ENCODE results near the gene PRKG1. TPM values are rescaled to one million over a fixed set of nuclear protein-coding genes. Genes with fewer than 3 reads are reported as not detected.

The PRKG1 gene
- total RNA-seq, 1 experiment from 2014 or later, result 10.4 TPM

GRCh38 chr10:51344371-51344770 is 270.1 kb downstream of the PRKG1 start:
- H3K23me2 ChIP-seq (ENCODE audit: insufficient read length, low read depth, low read length, poor library complexity, severe bottlenecking), result no peaks in the 10 kb centered on the region
- H3K27me3 ChIP-seq (ENCODE audit: insufficient read depth, low read length), result no peaks in the 10 kb centered on the region
- WGBS (ENCODE audit: extremely low coverage, insufficient read length, low lambda C conversion rate), result no CpG with 5 or more reads among the region's 1 CpG
- no peak overlapping the region for H3K23ac ChIP-seq (ENCODE audit: insufficient read length, low read depth, low read length)
- no peak overlapping the region for H3T11ph ChIP-seq (ENCODE audit: low read length)
- H3K27ac ChIP-seq (ENCODE audit: insufficient read length, low read depth, low read length), result no peak overlapping the region
- no peaks in the 10 kb centered on the region; a peak in 1 of 7 replicates for H3K36me3 Mint-ChIP-seq (ENCODE audit: insufficient read depth in 1 of 3, low read depth in 3 of 3)
- H3K79me1 ChIP-seq (ENCODE audit: insufficient read depth, low read depth, low read length, poor library complexity, severe bottlenecking), result no peaks in the 10 kb centered on the region
- H2BK5ac ChIP-seq (ENCODE audit: insufficient read length, low read length), result no peak overlapping the region
- no peak for TF ChIP-seq CTCF (conservative IDR thresholded peaks at IDR 0.05)
- peaks cover 7 to 8% of the 10 kb centered on the region in 2 experiments; a peak in 3 of 4 replicates for H3K4me1 Mint-ChIP-seq
- H2BK120ac ChIP-seq (ENCODE audit: low read depth, low read length, poor library complexity, severe bottlenecking), result no peak overlapping the region
- no peaks in the 10 kb centered on the region for H4K20me1 ChIP-seq (ENCODE audit: control insufficient read depth, insufficient read depth, insufficient read length)
- no peak overlapping the region for H2BK15ac ChIP-seq (ENCODE audit: low read depth, low read length)
- H2BK12ac ChIP-seq (ENCODE audit: insufficient read length, low read depth, low read length), result no peak overlapping the region
- no peak overlapping the region for H3K14ac ChIP-seq (ENCODE audit: insufficient read depth, low read length)
- no peak overlapping the region for H2AK5ac ChIP-seq (ENCODE audit: insufficient read length, low read length)
- H2AFZ ChIP-seq (ENCODE audit: low read length), result no peak overlapping the region
- no peak overlapping the region for H4K8ac ChIP-seq (replicated peaks; ENCODE audit: insufficient read length, low read depth, low read length)
- H3K4me1 ChIP-seq (ENCODE audit: insufficient read depth, low read length), result no peaks in the 10 kb centered on the region
- H3K27ac Mint-ChIP-seq, result no peak overlapping the region
- no peak for DNase-seq
- H3K4me3 Mint-ChIP-seq, result no peak overlapping the region
- no peak overlapping the region for H4K5ac ChIP-seq (ENCODE audit: insufficient read length, low read depth, low read length)
- no peaks in the 10 kb centered on the region for H3K9me3 ChIP-seq (ENCODE audit: control insufficient read depth, low read depth, low read length)
- H3K9me3 Mint-ChIP-seq, result no peaks in the 10 kb centered on the region; a peak in 1 of 5 replicates
- H3K4ac ChIP-seq (ENCODE audit: low read depth, low read length), result no peak overlapping the region
- no peaks in the 10 kb centered on the region for H3K27me3 Mint-ChIP-seq (ENCODE audit: low read depth)
- no peak overlapping the region for H3K4me2 ChIP-seq (ENCODE audit: insufficient read depth, insufficient read length, low read length)
- no peak overlapping the region for H3K18ac ChIP-seq (ENCODE audit: insufficient read length, low read depth, low read length)
- H3K9ac ChIP-seq (ENCODE audit: extremely low read depth, insufficient read length, low read length), result no peak overlapping the region
- no peak overlapping the region for H3K56ac ChIP-seq (ENCODE audit: insufficient read length, low read depth, low read length)
- H2BK20ac ChIP-seq (ENCODE audit: low read depth, low read length, poor library complexity, severe bottlenecking), result no peak overlapping the region
- no peak overlapping the region for H4K91ac ChIP-seq (ENCODE audit: insufficient read length, low read depth, low read length)
- no peaks in the 10 kb centered on the region for H3K79me2 ChIP-seq (ENCODE audit: insufficient read depth, low read length)

Measured in H9 (cell line).